Lower leg skin (tissue), 3 donors: Measurements from ENCODE around the gene ERGIC3.

Source experiments
- POLR2A ChIP-seq, 2 donors: fragments of 450-650 bp; IDR thresholded peaks; one replicate each; pipeline ENCODE4 v1.6.1; 2016 to 2017; ENCODE audit warnings: antibody characterized with exemption in 2 of 2, mild to moderate bottlenecking in 1 of 2, moderate library complexity in 1 of 2
- TF ChIP-seq, protein P1 (sequence below), 3 donors: fragments of 450-650 bp; IDR thresholded peaks; one replicate each; pipeline ENCODE4 v1.5.1; 2016; ENCODE audit warnings: antibody characterized with exemption in 3 of 3, mild to moderate bottlenecking in 3 of 3, moderate library complexity in 2 of 3

DNA sequence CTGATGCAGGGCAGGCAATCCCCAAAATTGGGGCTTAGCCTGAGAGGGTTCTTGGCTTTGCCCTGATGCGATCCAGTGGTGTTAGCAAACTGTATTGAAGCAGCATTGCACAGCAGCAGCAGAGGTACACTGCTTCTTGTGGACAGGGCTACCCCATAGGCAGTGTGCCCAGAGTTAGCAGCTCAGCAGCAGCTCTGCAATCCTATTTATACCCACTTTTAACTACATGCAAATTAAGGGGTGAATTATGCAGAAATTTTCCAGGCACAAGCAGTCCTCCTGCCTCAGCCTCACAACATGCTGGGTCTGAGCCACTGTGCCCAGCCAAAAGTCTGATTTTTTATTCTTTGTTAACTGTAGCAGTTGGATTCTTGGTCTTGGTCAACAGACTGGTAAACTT is 16.2 kb upstream of the ERGIC3 start:
- no peak for TF ChIP-seq POLR2A (IDR thresholded peaks at IDR 0.05)
- TF ChIP-seq, protein P1, sequence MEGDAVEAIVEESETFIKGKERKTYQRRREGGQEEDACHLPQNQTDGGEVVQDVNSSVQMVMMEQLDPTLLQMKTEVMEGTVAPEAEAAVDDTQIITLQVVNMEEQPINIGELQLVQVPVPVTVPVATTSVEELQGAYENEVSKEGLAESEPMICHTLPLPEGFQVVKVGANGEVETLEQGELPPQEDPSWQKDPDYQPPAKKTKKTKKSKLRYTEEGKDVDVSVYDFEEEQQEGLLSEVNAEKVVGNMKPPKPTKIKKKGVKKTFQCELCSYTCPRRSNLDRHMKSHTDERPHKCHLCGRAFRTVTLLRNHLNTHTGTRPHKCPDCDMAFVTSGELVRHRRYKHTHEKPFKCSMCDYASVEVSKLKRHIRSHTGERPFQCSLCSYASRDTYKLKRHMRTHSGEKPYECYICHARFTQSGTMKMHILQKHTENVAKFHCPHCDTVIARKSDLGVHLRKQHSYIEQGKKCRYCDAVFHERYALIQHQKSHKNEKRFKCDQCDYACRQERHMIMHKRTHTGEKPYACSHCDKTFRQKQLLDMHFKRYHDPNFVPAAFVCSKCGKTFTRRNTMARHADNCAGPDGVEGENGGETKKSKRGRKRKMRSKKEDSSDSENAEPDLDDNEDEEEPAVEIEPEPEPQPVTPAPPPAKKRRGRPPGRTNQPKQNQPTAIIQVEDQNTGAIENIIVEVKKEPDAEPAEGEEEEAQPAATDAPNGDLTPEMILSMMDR (IDR thresholded peaks at IDR 0.05): no peak
